ENCODE data around the gene ETFDH.

- TF ChIP-seq POLR2A (IDR thresholded peaks at IDR 0.05; ENCODE audit: extremely low read depth, insufficient read length) (no peak), CTCF (IDR thresholded peaks at IDR 0.05; ENCODE audit: low read depth, low read length) (no peak)
Observed at GRCh38 chr4:158738866-158739265, 66.8 kb downstream of the ETFDH start.

Data from NB4 (cell line).